ENCODE data around the gene PRKCE. TPM values are rescaled to one million over a fixed set of nuclear protein-coding genes. Genes with fewer than 3 reads are reported as not detected.

Gene PRKCE
- total RNA-seq, 1 experiment from 2014 or later = 14.8 TPM

DNA sequence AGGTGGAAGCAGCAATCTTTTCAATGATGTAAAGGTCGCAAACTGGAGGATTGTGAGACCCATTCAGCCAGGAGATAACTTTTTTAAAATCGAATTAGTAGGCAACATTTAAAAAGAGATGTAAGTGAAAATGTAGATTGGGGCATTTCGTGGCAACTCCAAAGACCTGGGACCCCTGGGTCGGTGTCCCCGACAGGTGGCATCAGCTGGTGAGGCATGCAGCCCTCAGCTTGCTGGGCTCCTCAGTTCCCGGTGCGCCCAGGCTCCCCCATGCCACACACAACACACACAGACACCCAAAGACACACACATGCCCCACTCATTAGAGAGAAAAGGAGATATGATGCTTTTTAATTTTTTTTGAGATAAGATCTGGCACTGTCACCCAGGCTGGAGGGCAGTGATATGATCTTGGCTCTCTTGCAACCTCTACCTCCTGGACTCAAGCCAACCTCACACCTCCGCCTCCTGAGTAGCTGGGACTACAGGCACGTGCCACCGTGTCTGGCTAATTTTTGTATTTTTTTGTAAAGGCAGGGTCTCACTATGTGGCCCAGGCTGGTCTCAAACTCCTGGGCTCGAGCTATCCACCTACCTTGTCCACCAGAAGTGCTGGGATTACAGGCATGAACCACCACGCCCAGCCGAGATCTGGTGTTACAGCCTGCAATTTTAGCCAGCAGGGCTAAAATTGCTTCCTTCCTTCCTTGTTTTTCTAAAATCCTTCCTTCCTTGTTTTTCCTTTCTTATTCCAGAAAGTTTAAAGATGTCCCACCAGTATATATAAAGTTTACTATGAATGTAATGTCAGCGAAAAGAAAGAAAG lies 523.1 kb downstream of the PRKCE start:
- TF ChIP-seq POLR2A (IDR thresholded peaks at IDR 0.05; ENCODE audit: borderline replicate concordance, extremely low read depth, insufficient read depth, insufficient read length) = no peak
- TF ChIP-seq, protein P1, sequence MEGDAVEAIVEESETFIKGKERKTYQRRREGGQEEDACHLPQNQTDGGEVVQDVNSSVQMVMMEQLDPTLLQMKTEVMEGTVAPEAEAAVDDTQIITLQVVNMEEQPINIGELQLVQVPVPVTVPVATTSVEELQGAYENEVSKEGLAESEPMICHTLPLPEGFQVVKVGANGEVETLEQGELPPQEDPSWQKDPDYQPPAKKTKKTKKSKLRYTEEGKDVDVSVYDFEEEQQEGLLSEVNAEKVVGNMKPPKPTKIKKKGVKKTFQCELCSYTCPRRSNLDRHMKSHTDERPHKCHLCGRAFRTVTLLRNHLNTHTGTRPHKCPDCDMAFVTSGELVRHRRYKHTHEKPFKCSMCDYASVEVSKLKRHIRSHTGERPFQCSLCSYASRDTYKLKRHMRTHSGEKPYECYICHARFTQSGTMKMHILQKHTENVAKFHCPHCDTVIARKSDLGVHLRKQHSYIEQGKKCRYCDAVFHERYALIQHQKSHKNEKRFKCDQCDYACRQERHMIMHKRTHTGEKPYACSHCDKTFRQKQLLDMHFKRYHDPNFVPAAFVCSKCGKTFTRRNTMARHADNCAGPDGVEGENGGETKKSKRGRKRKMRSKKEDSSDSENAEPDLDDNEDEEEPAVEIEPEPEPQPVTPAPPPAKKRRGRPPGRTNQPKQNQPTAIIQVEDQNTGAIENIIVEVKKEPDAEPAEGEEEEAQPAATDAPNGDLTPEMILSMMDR (IDR thresholded peaks at IDR 0.05 in 2 of 3, conservative IDR thresholded peaks at IDR 0.05 in 1 of 3; ENCODE audit: borderline replicate concordance in 1 of 3, insufficient read depth in 1 of 3, low read depth in 2 of 3, low read length in 2 of 3) = no peak
- TF ChIP-seq, protein P2, sequence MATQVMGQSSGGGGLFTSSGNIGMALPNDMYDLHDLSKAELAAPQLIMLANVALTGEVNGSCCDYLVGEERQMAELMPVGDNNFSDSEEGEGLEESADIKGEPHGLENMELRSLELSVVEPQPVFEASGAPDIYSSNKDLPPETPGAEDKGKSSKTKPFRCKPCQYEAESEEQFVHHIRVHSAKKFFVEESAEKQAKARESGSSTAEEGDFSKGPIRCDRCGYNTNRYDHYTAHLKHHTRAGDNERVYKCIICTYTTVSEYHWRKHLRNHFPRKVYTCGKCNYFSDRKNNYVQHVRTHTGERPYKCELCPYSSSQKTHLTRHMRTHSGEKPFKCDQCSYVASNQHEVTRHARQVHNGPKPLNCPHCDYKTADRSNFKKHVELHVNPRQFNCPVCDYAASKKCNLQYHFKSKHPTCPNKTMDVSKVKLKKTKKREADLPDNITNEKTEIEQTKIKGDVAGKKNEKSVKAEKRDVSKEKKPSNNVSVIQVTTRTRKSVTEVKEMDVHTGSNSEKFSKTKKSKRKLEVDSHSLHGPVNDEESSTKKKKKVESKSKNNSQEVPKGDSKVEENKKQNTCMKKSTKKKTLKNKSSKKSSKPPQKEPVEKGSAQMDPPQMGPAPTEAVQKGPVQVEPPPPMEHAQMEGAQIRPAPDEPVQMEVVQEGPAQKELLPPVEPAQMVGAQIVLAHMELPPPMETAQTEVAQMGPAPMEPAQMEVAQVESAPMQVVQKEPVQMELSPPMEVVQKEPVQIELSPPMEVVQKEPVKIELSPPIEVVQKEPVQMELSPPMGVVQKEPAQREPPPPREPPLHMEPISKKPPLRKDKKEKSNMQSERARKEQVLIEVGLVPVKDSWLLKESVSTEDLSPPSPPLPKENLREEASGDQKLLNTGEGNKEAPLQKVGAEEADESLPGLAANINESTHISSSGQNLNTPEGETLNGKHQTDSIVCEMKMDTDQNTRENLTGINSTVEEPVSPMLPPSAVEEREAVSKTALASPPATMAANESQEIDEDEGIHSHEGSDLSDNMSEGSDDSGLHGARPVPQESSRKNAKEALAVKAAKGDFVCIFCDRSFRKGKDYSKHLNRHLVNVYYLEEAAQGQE (IDR thresholded peaks at IDR 0.05; ENCODE audit: low read depth) = no peak
- no peak for TF ChIP-seq FOSL1 (IDR thresholded peaks at IDR 0.05; ENCODE audit: low read depth)
- TF ChIP-seq, protein P3, sequence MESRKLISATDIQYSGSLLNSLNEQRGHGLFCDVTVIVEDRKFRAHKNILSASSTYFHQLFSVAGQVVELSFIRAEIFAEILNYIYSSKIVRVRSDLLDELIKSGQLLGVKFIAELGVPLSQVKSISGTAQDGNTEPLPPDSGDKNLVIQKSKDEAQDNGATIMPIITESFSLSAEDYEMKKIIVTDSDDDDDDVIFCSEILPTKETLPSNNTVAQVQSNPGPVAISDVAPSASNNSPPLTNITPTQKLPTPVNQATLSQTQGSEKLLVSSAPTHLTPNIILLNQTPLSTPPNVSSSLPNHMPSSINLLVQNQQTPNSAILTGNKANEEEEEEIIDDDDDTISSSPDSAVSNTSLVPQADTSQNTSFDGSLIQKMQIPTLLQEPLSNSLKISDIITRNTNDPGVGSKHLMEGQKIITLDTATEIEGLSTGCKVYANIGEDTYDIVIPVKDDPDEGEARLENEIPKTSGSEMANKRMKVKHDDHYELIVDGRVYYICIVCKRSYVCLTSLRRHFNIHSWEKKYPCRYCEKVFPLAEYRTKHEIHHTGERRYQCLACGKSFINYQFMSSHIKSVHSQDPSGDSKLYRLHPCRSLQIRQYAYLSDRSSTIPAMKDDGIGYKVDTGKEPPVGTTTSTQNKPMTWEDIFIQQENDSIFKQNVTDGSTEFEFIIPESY (IDR thresholded peaks at IDR 0.05; ENCODE audit: extremely low read depth, insufficient replicate concordance, low read length) = no peak
- TF ChIP-seq ELF1 (IDR thresholded peaks at IDR 0.05; ENCODE audit: borderline replicate concordance, low read depth) = no peak
- TF ChIP-seq POLR2AphosphoS5 (IDR thresholded peaks at IDR 0.05; ENCODE audit: low read depth, low read length) = no peak
- H3K36me3 ChIP-seq (ENCODE audit: control insufficient read depth in 1 of 2, insufficient read depth in 2 of 2, low read length in 2 of 2) = no peaks in the 10 kb centered on the region
- no peaks in the 10 kb centered on the region for H3K9me2 ChIP-seq (ENCODE audit: insufficient read depth)
- RAD21 ChIA-PET (ENCODE audit: low non-redundant PET in 1 of 2, low total read pairs in 2 of 2, uncharacterized antibody in 2 of 2, unreplicated experiment in 2 of 2) = no interaction called here
- no peaks in the 10 kb centered on the region for H4K20me1 ChIP-seq (ENCODE audit: insufficient read depth)
- CTCF ChIA-PET = no interaction called here
- H3K4me2 ChIP-seq (ENCODE audit: low read length) = no peak overlapping the region
- no peaks in the 10 kb centered on the region for H3K9me3 ChIP-seq (ENCODE audit: control insufficient read depth in 1 of 2, insufficient read depth in 1 of 2, low read depth in 1 of 2, low read length in 2 of 2)
- intact Hi-C loops (cut with micrococcal nuclease) = no loop called here
- H2AFZ ChIP-seq (ENCODE audit: low read depth, low read length, poor library complexity, severe bottlenecking) = no peak overlapping the region
- ATAC-seq = no peak
- H3K79me2 ChIP-seq (ENCODE audit: insufficient read depth, low read length) = no peaks in the 10 kb centered on the region
- no peak overlapping the region for H3K27ac ChIP-seq (ENCODE audit: low read depth, low read length)
- H3K9ac ChIP-seq (ENCODE audit: low read length) = no peak overlapping the region
- no peaks in the 10 kb centered on the region for H3K27me3 ChIP-seq (ENCODE audit: insufficient read depth, low read length)
- peaks cover 23 to 37% of the 10 kb centered on the region in 2 experiments for H3K4me1 ChIP-seq (ENCODE audit: control insufficient read depth in 1 of 2, insufficient read depth in 2 of 2, low read length in 2 of 2)
- no TSS peak for BruUV-seq (replicated peaks)
- no peak overlapping the region for H3K4me3 ChIP-seq (replicated peaks in 1 of 2; ENCODE audit: low read depth in 1 of 2, low read length in 2 of 2)
- POLR2A ChIA-PET = no interaction called here
- no peak for DNase-seq (ENCODE audit: low read depth, low spot score)
